GM12865 (cell line): ENCODE data around the gene LDHD.

Experiments
- DNase-seq: peaks from one replicate; pipeline ENCODE4 v3.0.0; 2010; ENCODE audit warnings: low read depth
- H3K4me3 ChIP-seq: 2 replicates; pipeline ENCODE4 v1.5.1; 2011; ENCODE audit warnings: mild to moderate bottlenecking, low read depth, low read length, control low read depth
- CTCF ChIP-seq: IDR thresholded peaks from 2 replicates; pipeline ENCODE4 v1.5.1; 2011; ENCODE audit warnings: low read length, control low read depth, low read depth, inconsistent platforms; ENCODE audit not compliant: insufficient read depth; ENCODE audit errors: missing control alignments

The LDHD gene

DNA sequence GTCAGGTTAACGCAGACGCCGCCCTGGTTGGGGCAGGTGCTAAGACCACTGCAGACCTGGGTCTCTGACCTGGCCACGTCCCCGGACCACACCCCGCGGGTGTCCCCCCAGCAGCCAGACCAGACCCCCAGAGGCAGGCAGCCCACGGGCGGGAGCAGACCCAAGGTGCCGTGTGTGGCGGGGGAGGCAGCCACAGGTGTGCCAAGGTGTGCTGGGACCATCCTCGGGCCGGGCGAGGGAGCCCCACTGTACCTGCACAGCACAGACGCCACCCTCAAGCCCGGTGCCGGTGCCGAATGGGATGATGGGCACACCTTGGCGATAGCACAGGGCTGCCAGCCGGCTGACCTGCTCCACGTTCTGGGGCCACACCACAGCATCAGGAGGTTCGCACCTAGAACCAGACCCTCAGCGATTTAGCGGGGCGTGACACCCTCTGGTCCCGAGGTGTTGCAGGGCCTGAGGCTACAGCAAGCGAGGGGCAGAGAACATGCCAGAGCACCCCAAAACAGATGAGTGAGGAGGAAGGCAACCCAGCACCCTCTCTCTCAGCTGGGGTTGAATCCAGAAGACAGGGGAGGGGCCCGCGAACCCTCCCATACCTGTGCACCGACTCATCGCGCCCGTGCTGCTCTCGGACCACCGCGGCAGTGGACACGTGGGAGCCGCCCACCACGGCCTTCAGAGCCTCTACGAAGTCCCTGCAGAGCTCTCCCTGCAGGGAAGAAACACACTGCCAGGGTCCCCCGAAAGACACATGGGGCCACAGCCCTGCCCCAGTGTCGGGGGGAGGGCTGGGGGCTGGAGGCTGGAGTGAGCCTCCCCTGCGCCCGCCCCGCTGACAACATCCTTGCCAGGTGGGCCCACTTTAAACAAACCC lies 1.4 kb downstream of the LDHD start:
- H3K4me3 ChIP-seq: no peak overlapping the region
- TF ChIP-seq CTCF: no peak
- no peak for DNase-seq

- no peak for TF ChIP-seq CTCF
- no peak for DNase-seq
Observed at GRCh38 chr16:75114179-75114945, 2.2 kb downstream of the LDHD start.

GRCh38 chr16:75113541-75114121 lies 2.9 kb downstream of the LDHD start:
- no peak for TF ChIP-seq CTCF
- no peak for DNase-seq
- no peak overlapping the region for H3K4me3 ChIP-seq

More at GRCh38 chr16:75114179-75114945, 2.2 kb downstream of the LDHD start:
- no peak overlapping the region for H3K4me3 ChIP-seq

- TF ChIP-seq CTCF: no peak
- DNase-seq: no peak
- no peak overlapping the region for H3K4me3 ChIP-seq
Observed at GRCh38 chr16:75112734-75113491, 3.7 kb downstream of the LDHD start.

GRCh38 chr16:75111961-75112733 lies 4.4 kb downstream of the LDHD start:
- no peak overlapping the region for H3K4me3 ChIP-seq
- TF ChIP-seq CTCF: no peak
- DNase-seq: no peak

GRCh38 chr16:75111514-75111940 lies 5.1 kb downstream of the LDHD start:
- H3K4me3 ChIP-seq: no peak overlapping the region
- no peak for TF ChIP-seq CTCF
- DNase-seq: no peak
